HuH-7.5 (cell line): ENCODE measurements around the gene KIF9.
"Not testable (repeated sequence)": the region's sequence is repeated elsewhere in the genome, so short reads cannot be mapped to it uniquely, and the experiment has no call there.

ENCODE experiments used
- DNase-seq: peaks from one replicate; pipeline ENCODE4 v3.0.0; 2011; ENCODE audit warnings: low spot score

KIF9 gene

DNA sequence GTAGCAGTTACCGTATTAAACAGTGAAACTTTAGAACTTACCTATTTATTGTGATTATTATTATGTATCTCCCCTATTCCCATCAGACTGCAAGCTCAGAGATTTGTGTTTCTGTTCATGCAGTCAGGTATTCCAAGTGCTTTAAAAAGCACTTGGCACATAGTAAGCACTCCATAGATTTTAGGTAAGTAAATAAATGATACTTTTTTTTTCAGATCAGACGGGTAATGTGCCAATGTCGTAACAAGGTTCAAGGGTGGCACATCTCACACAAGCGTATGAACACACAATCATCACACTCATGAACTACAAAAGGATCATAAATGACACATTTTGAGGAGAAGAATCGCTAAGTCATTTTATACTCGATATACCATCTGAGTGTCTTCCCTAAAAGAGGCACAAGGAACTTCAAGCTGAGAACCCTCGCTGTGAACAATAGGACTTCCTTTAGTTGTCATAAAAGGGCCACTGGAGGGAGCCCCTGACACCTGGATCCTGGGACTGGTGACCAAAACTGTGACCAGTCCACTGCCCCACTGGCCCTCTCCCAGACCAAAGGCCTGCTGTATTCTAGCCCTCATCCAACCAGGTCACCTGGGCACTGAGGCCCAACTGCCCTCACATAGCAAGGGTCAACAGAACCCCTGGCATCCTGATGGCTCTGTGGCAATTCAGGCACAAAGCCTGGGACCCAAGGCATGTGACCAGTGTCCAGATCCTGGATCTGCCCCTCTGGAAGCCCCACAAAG lies 32.1 kb downstream of the KIF9 start:
- peak; percentile 79 for DNase-seq

DNA sequence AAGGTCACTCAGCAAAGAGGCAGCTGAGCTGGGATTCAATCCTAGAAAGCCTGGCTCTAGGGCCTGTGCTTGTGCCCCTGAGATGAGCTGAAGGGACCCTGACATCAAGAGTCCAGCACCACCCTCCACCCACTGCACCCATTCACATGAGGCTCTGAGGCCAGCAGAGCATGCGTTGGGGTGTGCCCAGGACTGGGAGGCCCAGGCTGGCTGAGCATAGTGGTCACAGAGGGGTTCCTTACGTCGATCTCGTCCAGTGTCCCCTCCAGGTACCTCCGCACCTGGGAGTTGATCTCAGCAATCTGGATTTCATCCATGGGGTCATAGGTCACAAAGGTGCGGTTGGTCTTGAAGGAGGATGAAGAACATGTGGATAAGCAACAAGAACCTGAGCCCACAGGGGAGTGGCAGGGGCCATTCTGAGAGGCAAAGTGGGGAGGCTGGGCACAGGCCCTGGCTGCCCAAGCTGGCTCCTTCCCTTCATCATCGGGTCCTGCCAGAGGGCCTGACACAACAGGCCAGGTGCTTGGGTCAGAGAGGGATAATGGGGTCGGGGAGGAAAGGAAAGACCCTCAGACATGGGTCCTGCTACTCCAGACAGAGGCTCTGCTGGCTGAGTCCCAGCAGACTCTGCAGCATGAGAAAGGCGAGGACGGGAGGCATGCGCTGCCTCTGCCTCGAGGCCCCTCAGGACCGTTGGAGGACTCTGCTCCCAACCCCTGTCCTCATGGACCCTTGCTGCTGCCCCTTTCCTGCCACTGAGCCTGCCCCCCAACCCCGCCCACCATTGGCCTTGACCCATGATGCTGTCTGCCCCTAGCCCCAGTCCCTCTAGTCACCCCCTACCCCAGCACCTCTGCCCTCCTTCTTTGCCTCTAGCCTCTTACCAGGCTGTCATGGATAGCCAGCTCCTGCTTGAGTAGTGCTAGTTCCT lies 35.2 kb downstream of the KIF9 start:
- no peak for DNase-seq

DNA sequence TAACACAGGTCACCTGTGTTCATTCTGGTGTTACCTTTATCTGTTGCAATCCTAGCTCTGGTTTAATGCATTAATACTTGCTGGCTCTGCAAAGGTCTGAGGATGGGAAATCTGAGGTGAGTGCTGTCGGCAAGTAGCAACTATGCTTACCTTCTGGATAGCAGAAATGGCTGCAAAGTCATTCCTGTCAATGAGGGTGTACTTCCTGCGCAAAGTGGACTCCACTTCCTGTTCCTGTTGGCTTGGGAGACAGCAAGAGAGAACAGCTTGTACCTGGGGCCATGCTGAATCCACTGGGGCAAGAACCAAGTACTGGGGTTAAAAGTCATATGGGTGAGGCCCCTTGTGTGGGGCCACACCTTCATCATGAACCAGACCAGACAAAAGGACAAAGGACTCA lies 37.3 kb downstream of the KIF9 start:
- no peak for DNase-seq

DNA sequence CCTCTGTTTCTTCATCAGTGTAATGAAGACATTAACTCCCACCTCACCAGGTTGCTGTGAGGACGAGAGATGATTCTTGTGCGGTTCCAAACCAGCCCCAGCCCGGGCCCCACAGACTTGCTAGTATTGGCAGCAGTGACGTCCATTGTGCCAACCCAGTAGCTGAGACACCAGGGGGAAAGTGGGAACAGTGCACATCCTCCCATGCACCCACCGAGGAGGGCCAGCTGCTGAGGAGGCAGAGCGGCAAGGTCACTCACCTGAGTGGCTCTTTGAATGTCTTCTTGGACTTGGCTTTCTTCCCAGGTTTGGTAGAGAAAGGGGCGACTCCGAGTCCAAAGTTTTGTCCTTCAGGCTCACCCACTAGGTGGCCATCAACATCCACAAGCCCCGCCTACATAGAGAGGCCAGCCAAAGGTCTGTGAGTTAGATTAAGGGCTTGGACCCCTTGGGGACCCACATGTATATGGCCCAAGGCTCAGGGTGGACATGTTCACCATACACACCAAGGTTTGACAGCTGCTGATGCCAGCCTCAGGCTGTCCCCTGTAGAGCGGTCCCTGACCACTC lies 38.0 kb downstream of the KIF9 start:
- no peak for DNase-seq

DNA sequence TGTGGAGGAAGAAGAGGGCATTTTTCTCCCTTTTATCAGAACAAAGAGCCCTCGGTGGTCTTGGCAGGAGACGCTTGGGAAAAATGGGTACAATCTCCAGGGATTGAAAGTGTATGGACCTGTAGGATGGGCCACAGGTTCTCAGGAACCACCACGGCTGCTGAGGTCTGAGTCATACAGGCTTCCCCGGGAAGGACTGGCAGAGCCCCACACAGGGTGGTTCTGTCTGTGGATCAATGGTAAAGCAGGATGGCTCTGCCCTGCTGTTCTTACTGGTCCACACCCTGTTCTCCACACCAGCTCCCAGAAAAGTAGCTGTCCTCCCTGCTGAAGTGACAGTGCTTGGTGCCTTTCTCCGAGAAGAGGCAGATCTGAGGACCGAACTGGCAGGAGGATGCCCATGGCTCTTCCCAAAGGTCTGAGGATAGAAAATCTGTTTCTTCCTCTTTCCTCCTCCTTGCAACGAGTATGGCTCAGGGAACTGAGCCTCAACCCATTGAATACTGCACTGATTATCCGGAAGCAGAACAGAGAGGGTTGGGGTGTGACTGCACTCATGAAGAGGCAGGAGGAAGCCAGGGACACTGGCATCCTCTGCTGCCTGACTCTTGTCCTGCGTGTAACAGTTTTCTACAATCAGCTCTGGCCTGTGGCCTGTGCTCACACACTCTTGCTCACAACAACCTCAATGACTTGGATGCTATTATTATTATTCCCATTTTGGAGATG lies 39.0 kb downstream of the KIF9 start:
- DNase-seq, result no peak

DNA sequence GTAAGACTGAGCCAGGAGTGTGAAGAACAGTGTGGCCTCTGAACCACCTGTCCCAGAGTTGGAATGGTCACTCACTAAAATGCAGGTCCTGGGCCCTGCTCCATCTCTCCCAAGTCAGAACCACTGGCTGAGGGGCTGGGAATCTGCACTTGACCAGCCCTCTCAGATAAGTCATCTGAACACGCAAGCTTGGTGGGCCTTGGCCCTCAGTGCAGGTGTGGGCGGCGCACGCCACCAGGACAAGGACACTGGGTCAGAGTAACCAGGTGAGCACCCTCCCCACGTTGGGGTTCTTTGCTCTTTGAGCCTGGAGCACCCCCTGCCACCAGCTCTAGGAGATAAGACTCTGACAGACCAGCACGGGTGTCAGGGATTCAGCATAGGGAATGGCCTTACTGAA lies 42.7 kb downstream of the KIF9 start:
- DNase-seq, result no peak

DNA sequence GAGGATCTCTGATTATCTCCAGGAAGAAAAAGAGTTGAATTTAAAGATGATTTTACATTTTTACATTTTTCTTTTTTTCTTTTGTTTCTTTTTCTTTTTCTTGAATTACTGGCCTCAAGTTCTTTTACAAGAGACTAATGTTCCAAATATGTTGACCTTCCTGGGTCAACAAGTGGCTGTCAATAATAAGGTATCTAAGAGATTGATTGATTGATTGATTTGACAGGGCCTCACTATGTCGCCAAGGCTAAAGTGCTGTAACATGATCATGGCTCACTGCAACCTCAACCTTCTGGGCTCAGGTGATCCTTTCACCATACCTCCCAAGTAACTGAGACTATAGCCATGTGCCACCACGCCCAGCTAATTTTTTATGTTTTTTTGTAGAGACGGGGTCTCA lies 44.6 kb downstream of the KIF9 start:
- DNase-seq, result no peak

DNA sequence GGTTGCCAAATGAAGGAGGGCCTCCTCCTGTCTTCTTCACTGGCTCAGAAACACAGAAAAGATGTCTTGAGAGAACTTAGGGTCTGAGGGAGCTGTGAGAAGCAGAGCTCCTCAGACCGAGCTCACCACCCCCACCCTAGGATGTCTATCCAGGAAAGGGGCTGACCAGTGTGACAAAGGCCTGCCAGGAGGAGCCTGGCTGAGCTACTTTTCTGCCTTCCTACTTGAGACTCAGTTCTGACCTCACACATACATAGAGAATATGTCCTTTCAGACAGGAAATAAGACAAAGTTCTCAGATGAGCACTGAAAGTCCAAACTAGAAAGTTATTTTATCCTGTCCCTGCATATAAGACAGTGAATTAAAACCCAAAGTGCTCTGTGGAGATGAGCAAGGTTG lies 54.5 kb downstream of the KIF9 start:
- no peak for DNase-seq

DNA sequence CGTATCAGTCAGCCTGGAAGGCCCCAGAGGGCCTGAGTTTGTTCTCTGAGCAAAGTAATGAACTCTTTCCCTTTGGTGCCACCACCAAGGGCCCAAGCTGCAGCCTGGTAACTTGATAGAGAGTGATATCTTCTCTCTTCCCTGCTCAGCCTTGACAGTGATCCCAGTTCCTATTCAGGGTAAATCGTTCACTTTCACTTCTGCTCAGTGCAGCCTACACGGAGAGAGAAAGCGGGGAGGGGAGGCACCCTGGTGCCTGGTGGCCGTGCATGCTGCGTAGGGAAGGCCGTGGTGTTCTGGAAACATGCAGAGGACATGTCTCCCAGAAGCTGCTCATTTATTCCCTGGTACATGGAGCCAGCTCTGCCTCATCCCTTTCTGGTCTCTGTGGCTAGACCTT lies 54.9 kb downstream of the KIF9 start:
- no peak for DNase-seq

DNA sequence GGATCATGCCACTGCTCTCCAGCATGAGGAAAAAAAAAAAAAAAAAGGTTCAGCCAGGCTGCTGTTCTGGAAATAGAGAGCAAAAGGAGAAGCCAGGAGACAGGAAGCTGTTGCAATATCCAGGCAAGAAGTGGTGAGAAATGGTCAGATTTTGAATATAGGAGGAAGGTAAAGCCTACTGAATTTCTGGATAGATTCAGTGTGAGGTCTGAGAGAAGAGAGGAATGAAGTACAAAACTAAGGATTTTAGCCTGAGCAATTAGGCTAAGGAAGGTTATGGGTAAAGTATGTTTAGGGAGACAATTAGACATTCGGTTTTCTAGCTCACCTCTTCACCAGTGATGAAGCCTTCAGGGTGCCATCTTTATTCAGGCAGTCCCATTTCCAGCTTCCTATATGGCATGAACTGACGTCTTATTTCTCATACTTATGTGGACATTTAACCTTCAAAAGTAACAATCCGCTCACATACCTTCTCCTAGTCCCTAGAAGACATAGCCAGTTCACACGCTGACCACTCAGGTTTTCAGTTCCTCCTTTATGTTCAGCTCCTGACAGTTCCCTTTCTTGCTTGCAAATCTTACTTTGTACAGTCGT lies 57.2 kb downstream of the KIF9 start:
- DNase-seq, result no peak

DNA sequence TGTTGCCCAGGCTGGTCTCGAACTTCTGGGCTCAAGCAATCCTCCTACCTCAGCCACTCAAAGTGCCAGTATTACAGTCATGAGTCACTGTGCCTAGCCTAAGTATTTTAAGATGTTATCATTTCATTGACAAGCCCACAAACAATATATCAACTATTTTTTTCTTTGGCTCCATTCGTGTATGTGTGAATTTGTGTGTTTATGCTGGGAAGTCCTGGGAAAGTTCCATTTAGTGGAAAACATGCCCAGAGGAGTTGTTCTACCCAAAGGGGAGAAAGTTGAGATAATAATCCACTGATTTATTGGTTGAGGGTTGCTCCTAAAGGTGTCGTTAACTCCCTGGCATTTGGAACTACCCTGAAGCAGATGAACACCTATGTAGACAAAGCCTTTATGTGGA lies 58.8 kb downstream of the KIF9 start:
- DNase-seq, result no peak

DNA sequence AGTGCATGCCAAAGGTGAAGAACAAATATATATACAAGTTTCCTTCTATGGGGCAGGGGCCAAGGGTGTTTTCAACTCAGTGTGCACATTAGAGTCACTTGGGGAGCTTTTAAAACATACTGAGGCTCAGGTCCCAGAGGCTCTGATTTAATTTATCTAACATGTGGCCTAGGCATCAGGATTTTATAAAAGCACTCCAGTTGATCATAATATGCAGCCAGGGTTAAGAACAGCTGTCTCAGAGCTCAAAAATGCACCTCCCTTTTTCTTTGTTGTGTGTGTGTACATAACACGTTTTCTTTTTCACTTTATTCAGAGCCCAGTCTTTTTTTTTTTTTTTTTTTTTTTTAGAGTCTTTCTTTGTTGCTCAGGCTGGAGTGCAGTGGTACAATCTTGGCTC lies 60.8 kb downstream of the KIF9 start:
- DNase-seq, result no peak

DNA sequence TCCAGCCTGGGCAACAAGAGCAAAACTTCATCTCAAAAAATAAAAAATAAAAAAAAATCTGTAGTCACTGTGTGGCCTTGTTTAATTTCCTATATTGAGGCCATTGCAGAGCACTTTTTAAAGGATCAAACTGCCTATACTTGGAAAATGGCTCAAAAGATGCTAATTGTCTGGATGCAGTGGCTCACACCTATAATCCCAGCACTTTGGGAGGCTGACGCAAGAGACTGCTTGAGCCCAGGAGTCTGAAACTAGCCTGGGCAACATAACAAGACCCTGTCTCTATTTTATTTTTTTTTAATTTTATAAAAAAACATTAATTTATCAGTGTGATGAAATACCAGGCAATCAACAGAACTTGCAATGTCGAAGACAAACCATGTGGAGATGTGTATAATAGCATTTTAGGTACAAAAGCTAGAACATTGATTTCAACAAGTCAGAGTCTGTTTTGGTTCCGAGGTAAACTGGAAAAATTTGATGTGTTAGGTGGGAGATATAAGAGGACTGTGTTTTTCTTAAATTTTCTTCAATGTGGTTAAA lies 71.7 kb downstream of the KIF9 start:
- DNase-seq, result no peak

DNA sequence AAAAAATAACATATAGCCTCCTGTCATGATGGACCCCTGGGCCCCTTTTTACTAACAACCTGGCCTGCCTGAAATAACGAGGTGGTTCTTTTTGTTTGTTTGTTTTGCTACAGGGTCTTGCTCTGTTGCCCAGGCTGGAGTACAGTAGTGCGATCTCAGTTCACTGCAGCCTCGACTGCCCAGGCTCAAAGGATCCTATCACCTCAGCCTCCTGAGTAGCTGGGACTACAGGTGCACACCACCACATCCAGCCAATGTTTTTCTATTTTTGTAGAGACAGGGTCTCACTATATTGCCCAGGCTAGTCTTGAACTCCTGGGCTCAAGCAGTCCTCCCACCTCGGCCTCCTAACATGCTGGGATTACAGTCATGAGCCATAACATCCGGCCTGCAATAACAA lies 76.6 kb downstream of the KIF9 start:
- not testable (repeated sequence) for DNase-seq

DNA sequence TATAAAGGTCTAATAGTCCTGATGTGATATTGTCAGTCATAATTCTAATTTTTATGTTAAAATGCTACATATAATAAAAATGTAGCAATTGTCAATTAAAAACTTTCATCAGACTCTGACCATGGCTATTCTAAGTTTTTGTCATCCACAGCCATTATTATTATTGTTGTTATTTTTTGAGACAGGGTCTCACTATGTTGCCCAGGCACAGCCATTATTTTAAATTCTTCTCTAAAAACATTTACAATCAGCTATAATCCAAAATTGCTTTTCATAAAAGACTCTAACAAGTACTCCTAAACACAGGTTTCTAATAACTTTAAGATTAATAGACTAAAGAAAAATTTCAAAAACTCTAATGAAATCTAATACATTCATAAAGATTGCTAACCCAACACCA lies 77.7 kb downstream of the KIF9 start:
- DNase-seq, result no peak

DNA sequence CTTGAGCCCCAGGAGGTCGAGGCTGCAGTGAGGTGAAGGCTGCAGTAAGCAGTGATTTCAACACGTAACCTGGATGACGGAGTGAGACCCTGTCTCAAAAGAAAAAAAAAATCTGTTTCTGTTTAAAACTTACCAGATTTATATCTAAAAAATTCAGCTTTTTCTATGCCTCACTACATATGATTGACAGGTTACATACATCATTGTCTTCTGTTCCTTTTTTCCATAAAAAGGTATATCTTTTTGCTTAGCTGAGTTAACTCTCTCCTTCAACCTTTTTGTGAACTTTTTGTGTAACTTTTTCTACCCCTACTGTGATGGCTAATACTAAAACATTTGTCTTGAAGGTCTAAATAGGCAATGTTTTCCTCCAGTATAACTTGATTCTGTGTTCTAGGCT lies 80.1 kb downstream of the KIF9 start:
- DNase-seq, result no peak

DNA sequence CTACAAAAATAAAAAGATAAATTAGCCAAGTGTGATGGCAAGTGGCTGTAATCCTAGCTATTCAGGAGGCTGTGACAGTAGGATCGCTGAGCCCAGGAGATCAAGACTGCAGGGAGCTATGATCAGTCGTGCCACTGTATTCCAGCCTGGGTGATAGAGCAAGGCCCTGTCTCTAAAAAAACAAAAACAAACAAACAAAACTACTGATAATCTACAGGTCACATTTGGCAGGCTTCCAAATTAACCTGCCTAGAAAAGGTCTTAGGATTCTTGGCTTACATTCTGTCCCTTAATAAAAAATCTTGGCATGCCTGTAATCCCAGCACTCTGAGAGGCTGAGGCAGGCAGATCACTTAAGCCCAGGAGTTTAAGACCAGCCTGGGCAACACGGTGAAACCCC lies 85.3 kb downstream of the KIF9 start:
- no peak for DNase-seq

DNA sequence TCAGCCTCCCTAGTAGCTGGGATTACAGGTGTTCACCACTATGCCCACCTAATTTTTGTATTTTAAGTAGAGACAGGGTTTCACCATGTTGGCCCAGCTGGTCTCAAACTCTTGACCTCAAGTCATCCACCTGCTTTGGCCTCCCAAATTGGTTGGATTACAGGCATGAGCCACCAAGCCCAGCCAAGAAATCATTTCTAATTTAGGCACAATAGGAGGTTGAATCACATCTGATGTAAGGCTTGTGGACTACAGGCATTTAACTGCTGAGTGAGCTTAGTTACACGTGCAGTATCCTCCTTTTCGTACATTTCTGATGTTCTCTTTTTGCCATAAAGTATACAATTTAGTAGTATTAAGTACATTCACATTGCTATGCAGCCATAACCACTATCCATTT lies 87.6 kb downstream of the KIF9 start:
- no peak for DNase-seq

DNA sequence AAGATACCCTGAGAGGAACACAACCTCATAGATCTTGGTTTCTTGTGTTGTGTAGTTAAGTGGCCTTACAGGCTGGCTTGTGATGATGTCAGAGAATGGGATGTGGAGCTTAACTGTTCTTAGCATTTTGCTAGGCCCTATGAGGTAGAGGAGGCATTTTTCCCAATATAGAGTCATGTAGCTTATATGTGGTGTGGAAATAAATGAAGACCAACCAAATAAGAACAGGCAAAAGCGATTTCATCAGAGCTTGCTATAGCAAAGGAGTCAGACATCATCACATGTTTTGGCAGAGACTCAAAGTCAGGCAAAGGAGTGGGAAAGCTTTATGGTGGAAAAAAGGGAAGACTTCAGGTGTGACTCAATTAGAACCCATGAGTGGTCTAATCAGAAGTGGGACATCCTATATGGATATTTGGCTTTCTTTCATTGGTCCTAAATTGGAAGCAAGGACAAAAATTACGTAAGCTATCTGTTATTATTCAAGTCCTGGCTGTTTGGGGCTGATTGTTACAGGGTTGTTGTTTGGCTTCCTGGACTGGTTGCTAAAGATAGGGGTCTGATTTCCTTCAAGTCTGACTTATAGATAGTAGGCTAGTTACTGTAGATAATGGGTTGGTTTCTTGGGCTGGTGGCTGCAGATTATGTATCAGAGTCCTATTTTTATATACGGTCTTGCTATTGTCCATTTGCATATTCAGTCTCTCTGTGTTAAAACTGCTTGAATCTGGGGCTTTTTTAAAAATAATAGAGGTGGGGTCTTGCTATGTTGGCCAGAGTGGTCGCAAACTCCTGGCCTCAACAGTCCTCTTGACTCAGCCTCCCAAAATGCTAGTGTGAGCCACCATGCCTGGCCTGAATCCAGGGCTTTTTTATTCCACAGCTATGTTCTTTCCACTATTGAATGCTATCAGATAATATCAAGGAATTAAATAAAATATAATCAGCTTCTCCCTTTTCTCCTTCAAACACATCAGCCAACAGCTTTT lies 88.4 kb downstream of the KIF9 start:
- no peak for DNase-seq

DNA sequence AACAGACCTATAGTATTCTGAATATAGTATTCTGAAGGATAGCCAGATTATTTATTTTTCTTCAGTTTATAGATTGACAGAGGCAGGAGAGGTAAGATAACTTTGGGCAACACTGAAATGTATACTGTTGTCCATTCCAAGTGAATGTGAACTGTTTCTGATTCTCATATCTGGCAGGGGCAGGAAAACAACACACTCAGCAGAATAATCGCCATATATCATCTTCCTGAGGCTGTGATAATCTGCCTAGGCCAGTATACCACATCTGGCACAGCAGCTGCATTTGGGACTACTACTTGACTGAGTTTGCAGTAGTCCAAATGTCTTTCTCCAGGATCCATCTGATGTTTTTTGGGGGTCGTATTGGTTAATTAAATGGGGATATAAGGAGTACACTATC lies 96.3 kb downstream of the KIF9 start:
- DNase-seq, result no peak

DNA sequence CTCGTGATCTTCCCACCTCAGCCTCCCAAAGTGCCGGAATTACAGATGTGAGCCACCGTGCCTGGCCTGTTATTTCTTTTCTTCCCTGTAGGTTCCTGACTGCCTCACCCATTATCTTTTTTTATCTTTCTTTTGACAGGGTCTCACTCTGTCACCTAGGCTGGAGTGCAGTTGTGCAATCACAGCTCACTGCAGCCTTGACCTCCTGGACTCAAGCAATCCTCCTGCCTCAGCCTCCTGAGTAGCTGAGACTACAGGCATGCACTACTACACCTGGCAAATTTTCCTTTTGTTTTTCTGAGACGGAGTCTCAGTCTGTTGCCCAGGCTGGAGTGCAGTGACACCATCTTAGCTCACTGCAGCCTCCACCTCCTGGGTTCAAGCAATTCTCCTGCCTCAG lies 100.9 kb downstream of the KIF9 start:
- DNase-seq, result not testable (repeated sequence)
